ENCODE measurements around the gene HOXD8.

DNA sequence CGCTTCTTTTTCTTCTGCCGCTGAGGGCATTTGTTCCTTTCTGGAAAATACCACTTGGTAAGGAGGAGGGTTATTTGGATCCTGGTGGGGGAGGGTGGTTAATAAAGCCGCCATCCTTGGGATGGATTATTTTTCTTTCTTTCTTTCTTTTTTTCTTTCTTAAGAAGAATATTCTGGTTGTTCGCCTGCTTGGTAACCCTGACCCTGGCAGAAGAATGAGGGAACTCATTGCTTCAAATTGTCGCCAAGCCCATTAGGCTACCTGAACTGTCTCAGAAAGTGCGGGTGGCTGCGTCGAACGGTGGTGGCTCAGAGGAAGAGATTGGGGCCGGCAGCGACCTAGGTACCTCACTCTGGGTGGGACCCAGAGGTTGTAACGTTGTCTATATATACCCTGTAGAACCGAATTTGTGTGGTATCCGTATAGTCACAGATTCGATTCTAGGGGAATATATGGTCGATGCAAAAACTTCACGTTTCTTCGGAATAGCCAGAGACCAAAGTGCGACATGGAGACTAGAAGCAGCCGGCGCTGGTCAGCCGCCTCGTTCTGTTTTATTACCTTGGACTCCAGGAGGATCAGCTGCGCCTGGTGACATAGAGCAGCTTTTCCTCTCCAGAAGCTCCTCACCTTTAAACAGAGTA is 20.6 kb downstream of the HOXD8 start:
- TF ChIP-seq TCF7L2 (IDR thresholded peaks at IDR 0.05; ENCODE audit: low read depth, low read length), result no peak
- TF ChIP-seq, protein P1, sequence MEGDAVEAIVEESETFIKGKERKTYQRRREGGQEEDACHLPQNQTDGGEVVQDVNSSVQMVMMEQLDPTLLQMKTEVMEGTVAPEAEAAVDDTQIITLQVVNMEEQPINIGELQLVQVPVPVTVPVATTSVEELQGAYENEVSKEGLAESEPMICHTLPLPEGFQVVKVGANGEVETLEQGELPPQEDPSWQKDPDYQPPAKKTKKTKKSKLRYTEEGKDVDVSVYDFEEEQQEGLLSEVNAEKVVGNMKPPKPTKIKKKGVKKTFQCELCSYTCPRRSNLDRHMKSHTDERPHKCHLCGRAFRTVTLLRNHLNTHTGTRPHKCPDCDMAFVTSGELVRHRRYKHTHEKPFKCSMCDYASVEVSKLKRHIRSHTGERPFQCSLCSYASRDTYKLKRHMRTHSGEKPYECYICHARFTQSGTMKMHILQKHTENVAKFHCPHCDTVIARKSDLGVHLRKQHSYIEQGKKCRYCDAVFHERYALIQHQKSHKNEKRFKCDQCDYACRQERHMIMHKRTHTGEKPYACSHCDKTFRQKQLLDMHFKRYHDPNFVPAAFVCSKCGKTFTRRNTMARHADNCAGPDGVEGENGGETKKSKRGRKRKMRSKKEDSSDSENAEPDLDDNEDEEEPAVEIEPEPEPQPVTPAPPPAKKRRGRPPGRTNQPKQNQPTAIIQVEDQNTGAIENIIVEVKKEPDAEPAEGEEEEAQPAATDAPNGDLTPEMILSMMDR (IDR thresholded peaks at IDR 0.05), result no peak
- no peak for TF ChIP-seq POLR2AphosphoS5 (IDR thresholded peaks at IDR 0.05; ENCODE audit: low read depth, low read length)
